ENCODE data around the gene H19. TPM values are rescaled to one million over a fixed set of nuclear protein-coding genes. Genes with fewer than 3 reads are reported as not detected.

The H19 gene
- total and polyA plus RNA-seq, 2 of the 8 experiments (the other 6 are each of a cell fraction or from before 2014, with no cell fraction given), result 5.2 to 10.0 TPM

GRCh38 chr11:1949302-1949701 lies 48.3 kb downstream of the H19 start (continued):
- no peak for TF ChIP-seq HDAC2 (IDR thresholded peaks at IDR 0.05; ENCODE audit: borderline replicate concordance in 1 of 2, low read depth in 2 of 2, low read length in 2 of 2)
